OCI-LY3 (cell line): ENCODE data around the gene MAB21L2.

Experiments used
- EZH2phosphoT487 ChIP-seq: fragments of 200-600 bp; shearing (Covaris generic); IDR thresholded peaks from 2 replicates; pipeline ENCODE4 v1.6.1; 2018; ENCODE audit warnings: antibody characterized with exemption, mixed run types, low read depth
- TF ChIP-seq, protein P1 (sequence below): fragments of 200-600, 300-600 bp; sonication (generic); IDR thresholded peaks from 2 replicates; pipeline ENCODE4 v1.5.1; 2014; ENCODE audit warnings: antibody characterized with exemption, low read length, low read depth

GRCh38 chr4:150632639-150633038 is 50.7 kb downstream of the MAB21L2 start:
- TF ChIP-seq, protein P1, sequence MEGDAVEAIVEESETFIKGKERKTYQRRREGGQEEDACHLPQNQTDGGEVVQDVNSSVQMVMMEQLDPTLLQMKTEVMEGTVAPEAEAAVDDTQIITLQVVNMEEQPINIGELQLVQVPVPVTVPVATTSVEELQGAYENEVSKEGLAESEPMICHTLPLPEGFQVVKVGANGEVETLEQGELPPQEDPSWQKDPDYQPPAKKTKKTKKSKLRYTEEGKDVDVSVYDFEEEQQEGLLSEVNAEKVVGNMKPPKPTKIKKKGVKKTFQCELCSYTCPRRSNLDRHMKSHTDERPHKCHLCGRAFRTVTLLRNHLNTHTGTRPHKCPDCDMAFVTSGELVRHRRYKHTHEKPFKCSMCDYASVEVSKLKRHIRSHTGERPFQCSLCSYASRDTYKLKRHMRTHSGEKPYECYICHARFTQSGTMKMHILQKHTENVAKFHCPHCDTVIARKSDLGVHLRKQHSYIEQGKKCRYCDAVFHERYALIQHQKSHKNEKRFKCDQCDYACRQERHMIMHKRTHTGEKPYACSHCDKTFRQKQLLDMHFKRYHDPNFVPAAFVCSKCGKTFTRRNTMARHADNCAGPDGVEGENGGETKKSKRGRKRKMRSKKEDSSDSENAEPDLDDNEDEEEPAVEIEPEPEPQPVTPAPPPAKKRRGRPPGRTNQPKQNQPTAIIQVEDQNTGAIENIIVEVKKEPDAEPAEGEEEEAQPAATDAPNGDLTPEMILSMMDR: no peak
- TF ChIP-seq EZH2phosphoT487: no peak
